ENCODE results near the gene PIP5K1C.
"Not testable (repeated sequence)": the region's sequence is repeated elsewhere in the genome, so short reads cannot be mapped to it uniquely, and the experiment has no call there.

The PIP5K1C gene

GRCh38 chr19:3605770-3606169 is 94.5 kb downstream of the PIP5K1C start:
- peak overlapping the region; percentile 61 for H3K4me3 ChIP-seq (ENCODE audit: low read depth, low read length)
- DNase-seq (ENCODE audit: low read depth) = no peak

- DNase-seq (ENCODE audit: low read depth) = no peak
- no peak overlapping the region for H3K4me3 ChIP-seq (ENCODE audit: low read depth, low read length)
Observed at GRCh38 chr19:3605361-3605760, 94.9 kb downstream of the PIP5K1C start.

GRCh38 chr19:3604987-3605343 is 95.3 kb downstream of the PIP5K1C start:
- no peak overlapping the region for H3K4me3 ChIP-seq (ENCODE audit: low read depth, low read length)
- DNase-seq (ENCODE audit: low read depth) = no peak

- no peak overlapping the region for H3K4me3 ChIP-seq (ENCODE audit: low read depth, low read length)
- DNase-seq (ENCODE audit: low read depth) = no peak
Observed at GRCh38 chr19:3604227-3604986, 95.9 kb downstream of the PIP5K1C start.

- H3K4me3 ChIP-seq (ENCODE audit: low read depth, low read length) = no peak overlapping the region
- DNase-seq (ENCODE audit: low read depth) = no peak
Observed at GRCh38 chr19:3603121-3603811, 97.0 kb downstream of the PIP5K1C start.

GRCh38 chr19:3601021-3601420 is 99.2 kb downstream of the PIP5K1C start:
- no peak for DNase-seq (ENCODE audit: low read depth)

GRCh38 chr19:3599776-3600187 is 100.5 kb downstream of the PIP5K1C start:
- no peak for DNase-seq (ENCODE audit: low read depth)
- H3K4me3 ChIP-seq (ENCODE audit: low read depth, low read length) = no peak overlapping the region

More at GRCh38 chr19:3601021-3601420, 99.2 kb downstream of the PIP5K1C start:
- no peak overlapping the region for H3K4me3 ChIP-seq (ENCODE audit: low read depth, low read length)

GRCh38 chr19:3595521-3596061 is 104.7 kb downstream of the PIP5K1C start:
- no peak for DNase-seq (ENCODE audit: low read depth)
- no peak overlapping the region for H3K4me3 ChIP-seq (ENCODE audit: low read depth, low read length)

- H3K4me3 ChIP-seq (ENCODE audit: low read depth, low read length) = no peak overlapping the region
- no peak for DNase-seq (ENCODE audit: low read depth)
Observed at GRCh38 chr19:3593156-3593555, 107.1 kb downstream of the PIP5K1C start.

- DNase-seq (ENCODE audit: low read depth) = no peak
- H3K4me3 ChIP-seq (ENCODE audit: low read depth, low read length) = no peak overlapping the region
Observed at GRCh38 chr19:3591876-3592613, 108.2 kb downstream of the PIP5K1C start.

- DNase-seq (ENCODE audit: low read depth) = no peak
- no peak overlapping the region for H3K4me3 ChIP-seq (ENCODE audit: low read depth, low read length)
Observed at GRCh38 chr19:3590991-3591659, 109.1 kb downstream of the PIP5K1C start.

GRCh38 chr19:3589949-3590348 is 110.3 kb downstream of the PIP5K1C start:
- DNase-seq (ENCODE audit: low read depth) = no peak
- H3K4me3 ChIP-seq (ENCODE audit: low read depth, low read length) = no peak overlapping the region

GRCh38 chr19:3589439-3589838 is 110.8 kb downstream of the PIP5K1C start:
- no peak for DNase-seq (ENCODE audit: low read depth)
- H3K4me3 ChIP-seq (ENCODE audit: low read depth, low read length) = no peak overlapping the region

GRCh38 chr19:3586707-3587346 is 113.4 kb downstream of the PIP5K1C start:
- no peak for DNase-seq (ENCODE audit: low read depth)
- no peak overlapping the region for H3K4me3 ChIP-seq (ENCODE audit: low read depth, low read length)

GRCh38 chr19:3586127-3586626 is 114.1 kb downstream of the PIP5K1C start:
- peak overlapping the region; percentile 36 for H3K4me3 ChIP-seq (ENCODE audit: low read depth, low read length)
- DNase-seq (ENCODE audit: low read depth) = no peak

GRCh38 chr19:3585301-3586126 is 114.8 kb downstream of the PIP5K1C start, which contains the start of gene GIPC3:
Gene GIPC3, plus strand, starts transcription at chr19:3585478. Its CDS starts 120 bp downstream, at chr19:3585598.
- peak within 1 kb of the TSS; percentile 36 for H3K4me3 ChIP-seq (ENCODE audit: low read depth, low read length)
- DNase-seq (ENCODE audit: low read depth) = no peak

GRCh38 chr19:3584036-3584802 is 116.0 kb downstream of the PIP5K1C start:
- not testable (repeated sequence) for DNase-seq (ENCODE audit: low read depth); H3K4me3 ChIP-seq (ENCODE audit: low read depth, low read length)

All from skeletal muscle cell (primary cell).